Measurements from ENCODE around the gene ATP9B.

- TF ChIP-seq ZNF274 (IDR thresholded peaks at IDR 0.05; ENCODE audit: low read depth, low read length) (no peak), SUZ12 (IDR thresholded peaks at IDR 0.05; ENCODE audit: extremely low read depth, insufficient read depth, insufficient read length) (no peak), YY1 (IDR thresholded peaks at IDR 0.05; ENCODE audit: insufficient read depth, insufficient read length) (no peak)
Measured at GRCh38 chr18:79248495-79249060, 179.4 kb downstream of the ATP9B start.
